ENCODE measurements around the gene CST7. TPM values are rescaled to one million over a fixed set of nuclear protein-coding genes. Genes with fewer than 3 reads are reported as not detected.

Gene CST7
- total and polyA plus RNA-seq, 2 of the 13 experiments (the other 11 are each of a cell fraction or from before 2014, with no cell fraction given) = not detected

GRCh38 chr20:24910461-24910860 is 38.6 kb upstream of the CST7 start:
- 0% methylated on average over 2 of the region's 3 CpGs for WGBS (ENCODE audit: low lambda C conversion rate)
- DNase-seq (ENCODE audit: low spot score) (no peak), ATAC-seq (no peak; the same call in 1 of the 3 replicates), FAIRE-seq (no peak)
- Histone ChIP-seq H3K4me3 (replicated peaks in 1 of 3; ENCODE audit: insufficient read depth in 1 of 3, low read depth in 2 of 3, low read length in 3 of 3) (no peak overlapping the region), H3K79me2 (ENCODE audit: insufficient read depth, low read length) (no peaks in the 10 kb centered on the region), H2AFZ (ENCODE audit: low read length) (no peak overlapping the region), H3K9ac (ENCODE audit: insufficient read depth, low read depth, low read length) (no peak overlapping the region), H3K4me2 (ENCODE audit: low read depth, low read length) (no peak overlapping the region), H4K20me1 (ENCODE audit: insufficient read depth, low read length) (no peaks in the 10 kb centered on the region), H3K9me3 (ENCODE audit: low read length) (peaks cover 12% of the 10 kb centered on the region), H3K36me3 (replicated peaks in 1 of 2; ENCODE audit: control insufficient read depth in 1 of 2, insufficient read depth in 2 of 2, low read length in 2 of 2) (no peaks in the 10 kb centered on the region), H3K27ac (ENCODE audit: extremely low read length, insufficient read depth, low read length) (no peak overlapping the region), H3K27me3 (ENCODE audit: control insufficient read depth in 1 of 2, insufficient read depth in 2 of 2, low read length in 2 of 2) (peaks cover 7 to 36% of the 10 kb centered on the region in 2 experiments; a peak in 4 of 5 replicates), H3K4me1 (ENCODE audit: insufficient read depth, low read length) (no peaks in the 10 kb centered on the region)
- BruUV-seq (replicated peaks) = no TSS peak
- ChIA-PET CTCF (ENCODE audit: low intra/inter-chr PET ratio, low total read pairs) (no interaction called here), POLR2A (no interaction called here)
- intact Hi-C loops (cut with micrococcal nuclease; ENCODE audit: unreplicated experiment) (no loop called here), in situ Hi-C loops (cut with HindIII; ENCODE audit: extremely low pct_ligation_motif_present, low pct_unique_long_range_greater_than_20kb) (loop anchor here (25.0 kb wide), 2 partner anchors 623 to 973 kb away; no protein-coding TSS in a partner anchor)
- TF ChIP-seq HDAC6 (IDR thresholded peaks at IDR 0.05; ENCODE audit: low read depth, low read length) = no peak
- TF ChIP-seq ZNF879 (CRISPR knock-in tag; IDR thresholded peaks at IDR 0.05) = no peak
- no peak for TF ChIP-seq ZBTB10 (CRISPR knock-in tag; IDR thresholded peaks at IDR 0.05; ENCODE audit: borderline replicate concordance)
- TF ChIP-seq IRX3 (CRISPR knock-in tag; IDR thresholded peaks at IDR 0.05; ENCODE audit: borderline replicate concordance, low read depth) = no peak
- no peak for TF ChIP-seq RFX3 (CRISPR knock-in tag; IDR thresholded peaks at IDR 0.05)
- TF ChIP-seq ZNF382 (CRISPR knock-in tag; IDR thresholded peaks at IDR 0.05; ENCODE audit: borderline replicate concordance) = no peak
- TF ChIP-seq ZNF678 (CRISPR knock-in tag; IDR thresholded peaks at IDR 0.05) = no peak
- TF ChIP-seq U2AF2 (IDR thresholded peaks at IDR 0.05; ENCODE audit: low read depth, low read length) = no peak
- no peak for TF ChIP-seq AKAP8 (CRISPR knock-in tag; IDR thresholded peaks at IDR 0.05)
- no peak for TF ChIP-seq NFYB (CRISPR knock-in tag; IDR thresholded peaks at IDR 0.05)
- TF ChIP-seq ETV6 (CRISPR knock-in tag; conservative IDR thresholded peaks at IDR 0.05) = no peak
- TF ChIP-seq ZNF30 (CRISPR knock-in tag; IDR thresholded peaks at IDR 0.05) = no peak
- TF ChIP-seq ATF1 (CRISPR knock-in tag; IDR thresholded peaks at IDR 0.05) = no peak
- TF ChIP-seq CBX1 (IDR thresholded peaks at IDR 0.05; ENCODE audit: low read depth) = no peak
- TF ChIP-seq ZFAT (CRISPR knock-in tag; conservative IDR thresholded peaks at IDR 0.05) = no peak
- TF ChIP-seq GLI4 (CRISPR knock-in tag; IDR thresholded peaks at IDR 0.05; ENCODE audit: borderline replicate concordance) = no peak

Measured in HepG2 (cell line).